GM18519 (cell line): Measurements from ENCODE around the gene TMEM164.

ENCODE experiments used
- ATAC-seq: cut with Tn5 transposase; IDR thresholded peaks from one replicate; pipeline ENCODE4 v1.9.1; 2021; ENCODE audit warnings: mild to moderate bottlenecking, moderate library complexity; ENCODE audit not compliant: unreplicated experiment, low FRiP score

The TMEM164 gene

DNA sequence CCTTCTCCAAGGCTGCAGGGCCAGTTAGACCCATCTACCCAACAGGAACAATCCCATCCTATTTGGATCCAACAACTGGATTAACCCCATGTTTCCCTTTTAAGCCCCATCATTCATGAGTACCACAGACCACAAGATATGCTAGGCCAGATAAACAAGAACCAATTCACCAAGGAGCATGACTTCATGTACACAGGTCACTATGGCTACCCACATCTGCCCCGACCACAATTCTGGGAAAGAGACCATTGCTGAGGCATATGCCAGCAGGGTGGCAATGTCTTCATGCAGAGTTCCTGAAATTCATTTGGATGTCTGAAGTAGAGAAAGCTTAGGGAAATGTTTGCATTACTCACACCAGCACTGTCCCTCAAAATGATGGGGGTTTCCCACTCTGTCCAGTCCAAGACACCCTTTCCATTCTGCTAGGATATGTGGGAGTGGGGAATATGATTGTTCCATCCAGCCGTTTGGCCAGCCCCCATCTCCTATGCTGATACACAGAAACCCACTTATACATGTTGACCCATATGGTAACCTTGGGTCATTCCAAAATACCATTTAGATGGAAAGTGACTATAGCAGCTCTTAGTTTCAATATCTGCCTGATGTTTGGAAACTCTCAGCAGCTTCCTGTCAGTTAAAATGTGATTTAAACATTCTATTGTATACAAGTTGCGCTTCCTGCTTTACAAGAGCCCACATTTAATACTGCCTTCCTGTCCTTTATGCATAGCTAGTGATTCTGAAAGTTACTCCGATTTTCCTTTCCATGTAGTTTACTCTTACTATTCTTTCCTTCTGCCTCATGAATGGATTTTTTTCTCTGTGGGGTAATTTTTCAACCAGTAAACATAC, 186.0 kb downstream of the TMEM164 start:
- ATAC-seq, result no peak

DNA sequence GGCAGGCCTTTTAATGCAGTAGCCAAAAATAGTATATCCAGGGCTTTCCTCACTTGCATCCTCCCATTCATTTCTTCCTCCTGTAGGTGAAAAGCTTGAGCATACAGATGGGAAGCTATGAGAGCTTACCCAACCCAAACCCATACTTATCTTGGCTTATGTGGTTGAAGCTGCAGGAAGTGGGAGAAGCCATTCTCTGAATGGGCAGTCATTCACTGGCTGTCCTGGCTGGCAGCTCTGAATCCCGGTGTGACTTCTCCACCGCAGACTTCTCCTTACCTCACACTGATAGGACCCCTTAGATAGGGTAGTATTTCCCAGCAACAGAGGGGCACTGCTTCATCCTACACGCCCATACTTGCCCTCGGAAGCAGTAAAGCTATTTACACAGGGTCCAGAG, 189.6 kb downstream of the TMEM164 start:
- ATAC-seq, result no peak

DNA sequence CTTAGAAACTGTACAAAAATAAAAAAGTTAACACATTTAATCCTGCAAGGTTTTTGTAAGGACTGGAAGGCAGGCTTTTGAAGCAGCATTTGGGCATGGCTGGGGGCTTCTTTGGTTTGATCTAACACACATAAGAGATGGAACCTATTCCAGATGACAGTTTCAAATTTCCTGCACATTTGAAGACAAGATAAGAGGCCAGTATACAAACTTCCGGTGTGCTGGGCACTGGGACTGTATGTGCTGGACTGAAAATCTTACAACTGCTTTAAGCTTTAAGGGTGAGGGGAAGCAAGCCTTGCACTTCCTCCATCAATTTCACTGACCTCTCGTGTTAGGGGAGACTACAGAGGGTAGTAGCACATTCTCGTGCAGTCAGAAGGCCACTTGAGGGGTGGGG, 192.1 kb downstream of the TMEM164 start:
- no peak for ATAC-seq

DNA sequence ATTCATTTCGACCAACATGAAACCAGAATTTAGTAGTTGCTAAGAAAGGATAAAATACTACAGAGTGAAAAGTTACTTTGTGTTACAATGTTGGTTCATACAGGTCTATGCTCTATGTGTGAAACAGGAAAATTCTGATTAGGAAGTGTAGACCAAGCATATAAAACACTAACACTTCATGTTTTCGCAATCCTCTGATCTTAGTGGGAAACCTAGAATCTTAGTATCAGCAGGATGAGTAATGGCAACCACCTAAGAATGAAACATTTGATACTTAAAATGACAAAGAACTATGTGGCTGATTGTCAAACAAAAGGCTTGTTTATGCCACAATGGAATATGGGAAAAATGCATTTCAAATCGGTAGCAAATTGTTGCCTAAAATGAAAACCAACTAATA, 198.9 kb downstream of the TMEM164 start:
- ATAC-seq, result no peak

DNA sequence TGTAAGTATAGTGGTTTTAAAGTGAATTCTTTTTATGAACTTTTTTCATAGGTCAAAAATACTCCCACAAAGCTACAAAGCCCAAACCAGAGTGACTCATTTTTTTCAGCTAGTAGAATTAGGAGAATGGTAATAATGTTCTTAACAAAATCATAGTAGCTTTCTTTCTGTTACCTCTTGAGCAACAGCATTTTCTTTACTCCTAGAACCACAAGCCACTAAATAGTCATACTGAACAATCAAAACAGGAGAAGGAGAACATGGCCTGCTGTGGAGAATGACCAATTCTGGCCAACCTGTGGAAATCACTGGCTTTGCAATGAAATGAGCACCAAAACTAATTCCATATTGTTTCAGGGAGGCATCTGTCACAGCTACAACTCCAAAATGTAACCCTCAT, 202.1 kb downstream of the TMEM164 start:
- no peak for ATAC-seq

DNA sequence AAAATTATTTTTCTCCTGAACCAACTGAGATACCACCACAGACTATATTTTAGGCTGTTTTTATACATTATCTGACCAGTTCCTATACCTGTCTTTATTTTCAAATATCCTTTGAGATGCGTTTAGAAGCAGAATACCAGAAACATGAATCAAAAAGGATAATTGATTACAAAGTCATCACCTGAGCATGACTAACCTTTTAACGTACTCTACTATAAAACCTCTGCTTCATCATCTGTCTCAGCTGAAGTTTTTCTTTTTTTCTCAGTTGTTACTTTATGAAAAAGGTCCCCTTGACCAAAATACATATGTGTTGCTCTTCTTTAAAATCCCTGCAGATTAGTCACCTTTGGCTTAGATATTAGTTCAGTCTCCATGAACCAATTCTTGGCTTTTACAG, 205.2 kb downstream of the TMEM164 start:
- no peak for ATAC-seq

DNA sequence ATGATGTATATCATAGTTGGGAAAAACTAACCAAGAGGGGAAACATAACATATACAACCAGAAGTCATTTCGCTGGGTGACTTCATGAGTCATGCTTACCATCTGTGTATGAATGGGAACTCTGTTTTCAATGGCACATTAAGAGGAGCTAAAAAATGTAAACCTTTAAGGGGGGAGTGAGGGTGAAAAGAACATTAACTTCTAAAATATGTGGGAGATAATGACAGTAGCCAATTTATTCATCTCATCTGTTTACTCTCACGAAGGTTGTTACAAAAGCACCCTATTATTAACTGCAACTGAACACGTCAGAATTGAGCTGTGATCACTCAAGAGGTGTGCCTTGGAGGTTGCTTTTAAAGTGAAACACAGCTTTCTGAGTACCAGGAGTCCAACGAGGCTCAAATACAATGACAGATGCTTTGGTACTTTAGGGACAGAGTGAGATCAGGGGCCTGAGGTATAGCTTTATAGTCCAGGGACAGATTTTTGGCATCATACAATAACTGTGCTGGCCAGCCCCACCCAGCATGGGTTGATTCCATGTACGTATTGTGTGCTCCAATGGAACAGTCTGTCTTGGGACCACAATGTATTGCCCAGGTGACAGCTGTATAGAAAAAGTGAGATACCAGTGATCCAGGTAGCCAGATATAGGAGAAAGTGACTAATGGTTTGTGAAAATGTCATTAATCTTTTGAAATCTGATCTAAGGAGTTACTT, 207.7 kb downstream of the TMEM164 start:
- ATAC-seq, result no peak

DNA sequence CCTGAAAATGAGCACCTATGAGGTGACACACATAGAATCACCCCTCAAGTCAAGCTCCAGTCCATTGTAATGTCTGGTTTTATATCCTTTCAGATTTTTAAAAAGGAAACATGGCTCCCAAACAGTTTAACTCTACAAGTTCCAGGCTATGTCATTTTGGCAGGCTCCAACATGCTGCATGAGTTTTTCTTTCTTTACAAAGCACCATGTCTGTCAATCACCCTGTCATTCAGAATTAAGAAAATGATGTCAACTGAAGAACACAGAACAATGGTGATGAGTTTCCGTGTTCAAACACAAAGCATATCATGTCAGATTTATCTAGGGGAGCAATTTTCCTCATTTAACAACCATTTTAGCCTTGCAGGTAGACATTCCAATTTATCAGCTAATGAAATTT, 208.4 kb downstream of the TMEM164 start:
- no peak for ATAC-seq

DNA sequence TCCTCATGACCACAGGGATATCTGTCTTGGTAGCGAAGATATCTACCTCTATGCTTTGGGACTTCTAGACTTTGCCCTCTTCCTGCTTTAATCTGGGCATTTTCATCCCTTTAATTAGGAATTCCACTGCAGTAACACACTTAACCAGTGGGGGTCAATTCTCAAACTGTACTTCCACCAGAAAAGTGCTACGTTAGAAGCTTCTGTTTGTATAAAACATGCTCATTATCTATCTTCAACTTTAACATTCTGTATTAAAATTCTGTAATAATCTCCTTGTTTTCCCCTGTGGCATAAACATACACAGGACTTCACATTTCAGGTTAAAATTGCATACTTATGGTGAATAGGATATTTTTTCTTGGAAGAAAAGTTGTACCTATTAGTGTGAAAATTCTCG, 209.4 kb downstream of the TMEM164 start:
- ATAC-seq, result no peak

DNA sequence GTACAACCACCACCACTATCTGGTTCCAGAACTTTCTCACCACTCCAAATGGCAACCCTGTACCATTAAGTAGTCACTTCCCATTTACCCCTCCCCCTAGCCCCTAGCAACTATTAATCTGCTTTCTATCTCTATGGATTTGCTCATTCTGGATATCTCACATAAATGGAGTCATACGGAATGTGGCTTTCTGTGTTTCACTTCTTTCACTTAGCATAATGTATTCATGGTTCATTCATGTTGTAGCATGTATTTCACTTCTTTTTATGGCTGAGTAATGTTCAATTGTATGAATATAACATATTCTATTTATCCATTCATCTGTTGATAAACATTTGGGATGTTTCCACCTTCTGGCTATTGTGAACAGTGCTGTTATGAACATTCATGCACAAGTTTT, 210.3 kb downstream of the TMEM164 start:
- ATAC-seq, result no peak

DNA sequence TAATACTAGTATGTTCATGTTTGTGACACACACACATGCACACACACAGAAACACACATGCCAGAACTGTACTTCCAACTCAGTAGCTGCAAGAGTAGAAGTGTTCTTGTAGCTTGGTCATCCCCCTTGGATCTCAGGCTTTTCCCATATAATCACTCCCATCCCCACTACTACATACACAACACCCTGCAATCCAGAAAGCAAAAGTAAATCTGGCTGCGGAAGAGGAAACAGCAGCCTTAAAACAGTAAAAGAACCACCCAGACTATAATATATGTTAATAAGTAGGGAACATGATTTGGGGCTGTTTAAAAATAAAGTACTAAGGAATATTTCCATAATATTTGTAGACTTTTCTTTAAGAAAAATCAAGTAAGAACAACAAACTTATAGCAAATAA, 211.8 kb downstream of the TMEM164 start:
- no peak for ATAC-seq

DNA sequence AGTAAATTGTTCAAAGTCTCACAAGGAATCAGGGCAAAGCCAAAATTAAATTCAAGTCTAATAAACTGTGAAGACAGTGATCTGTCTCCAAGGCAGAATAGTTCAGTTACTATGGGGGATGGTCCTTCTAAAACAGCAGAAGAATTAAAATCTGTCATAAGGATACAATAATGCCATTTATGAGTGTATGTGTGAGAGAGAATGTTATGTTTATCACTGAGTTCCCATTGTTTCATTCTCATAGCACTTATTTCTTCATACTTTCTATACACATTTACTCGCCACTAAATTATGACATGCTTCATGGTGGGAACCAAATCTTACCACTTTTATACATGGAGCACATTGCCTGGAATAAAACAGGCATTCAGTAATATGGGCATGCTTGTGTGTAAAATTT, 212.5 kb downstream of the TMEM164 start:
- no peak for ATAC-seq

DNA sequence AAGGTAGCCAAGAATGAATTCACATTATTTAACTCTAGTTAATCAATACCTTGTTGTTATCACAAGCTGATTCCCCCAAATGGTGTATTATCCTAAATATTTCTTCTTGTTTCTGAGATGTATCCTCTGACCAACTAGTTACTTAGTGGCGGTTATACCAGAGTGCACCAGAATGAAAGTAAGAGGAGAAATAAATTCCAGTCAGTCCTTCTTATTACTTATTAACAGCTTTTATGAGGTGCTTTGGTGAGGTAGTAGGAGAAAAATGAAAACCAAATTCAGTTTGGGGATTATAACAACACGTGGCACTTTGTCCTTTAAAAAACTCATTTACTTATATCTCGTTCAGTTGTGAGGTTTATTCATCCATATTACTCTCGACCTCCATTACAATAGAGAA, 213.1 kb downstream of the TMEM164 start:
- ATAC-seq, result no peak

DNA sequence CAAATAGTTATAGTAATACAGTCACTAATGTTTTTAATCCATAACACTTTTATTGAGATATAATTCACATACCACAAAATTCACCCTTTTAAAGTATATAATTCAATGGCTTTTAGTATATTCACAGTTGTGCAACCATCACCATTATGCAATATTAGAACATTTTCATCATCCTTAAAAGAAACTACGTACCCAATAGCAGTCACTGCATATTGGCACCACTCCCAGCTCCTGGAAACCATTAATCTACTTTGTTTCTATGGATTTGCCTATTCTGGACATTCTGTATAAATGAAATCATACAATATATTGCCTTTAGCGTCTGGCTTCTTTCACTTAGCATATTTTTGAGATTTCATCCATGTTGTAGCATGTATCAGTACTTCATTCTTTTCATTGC, 215.7 kb downstream of the TMEM164 start:
- ATAC-seq, result no peak

DNA sequence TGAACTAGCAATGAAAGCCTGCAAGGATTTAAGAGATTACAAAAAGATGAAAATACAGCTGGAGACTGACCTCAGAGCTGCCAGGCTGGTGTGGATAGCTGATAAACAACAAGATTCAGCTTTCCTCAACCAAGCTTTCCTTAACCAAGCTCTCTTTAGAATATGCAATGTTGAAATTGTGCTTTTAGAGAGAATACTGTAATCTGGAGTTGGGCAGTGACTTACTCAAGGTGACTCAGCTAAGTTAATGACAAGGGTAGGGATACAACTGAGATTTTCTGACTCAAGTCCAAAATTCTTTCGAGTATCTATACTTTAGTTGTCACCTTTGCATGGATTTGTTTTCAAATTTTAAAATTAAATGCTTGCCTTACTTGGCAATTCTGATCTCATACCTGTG, 217.0 kb downstream of the TMEM164 start:
- ATAC-seq, result no peak

DNA sequence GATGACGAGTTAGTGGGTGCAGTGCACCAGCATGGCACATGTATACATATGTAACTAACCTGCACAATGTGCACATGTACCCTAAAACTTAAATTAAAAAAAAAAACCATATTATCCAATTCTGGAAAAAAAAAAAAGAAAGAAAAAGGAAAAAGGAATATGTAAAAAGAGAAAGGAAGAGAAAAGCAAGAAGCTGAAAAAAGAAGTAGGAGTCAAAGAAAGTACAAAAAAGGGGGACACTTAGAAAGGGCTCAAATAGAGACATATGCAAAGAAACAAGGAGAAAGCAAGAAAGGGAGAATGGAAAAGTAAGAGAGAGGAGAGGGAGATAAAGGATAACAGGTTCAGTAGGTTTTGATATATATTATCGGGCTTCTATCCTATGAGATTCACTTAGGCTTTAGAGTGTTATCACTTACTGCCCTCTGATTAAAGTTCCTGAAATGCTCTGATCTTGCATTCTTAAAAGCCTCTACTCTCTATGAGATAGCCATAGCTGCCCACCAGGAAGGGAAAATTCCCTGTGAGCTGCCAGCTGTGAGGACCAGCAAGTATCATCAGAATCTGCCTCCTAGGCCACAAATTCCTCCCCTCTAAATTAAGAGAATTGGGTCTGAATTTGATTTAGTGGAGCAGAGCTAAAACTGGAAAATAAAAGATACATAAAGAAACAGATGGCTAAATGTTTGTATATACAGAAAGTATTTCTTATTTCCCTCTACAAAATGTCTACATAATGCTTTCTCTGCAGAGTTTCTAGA, 219.8 kb downstream of the TMEM164 start:
- ATAC-seq, result no peak

DNA sequence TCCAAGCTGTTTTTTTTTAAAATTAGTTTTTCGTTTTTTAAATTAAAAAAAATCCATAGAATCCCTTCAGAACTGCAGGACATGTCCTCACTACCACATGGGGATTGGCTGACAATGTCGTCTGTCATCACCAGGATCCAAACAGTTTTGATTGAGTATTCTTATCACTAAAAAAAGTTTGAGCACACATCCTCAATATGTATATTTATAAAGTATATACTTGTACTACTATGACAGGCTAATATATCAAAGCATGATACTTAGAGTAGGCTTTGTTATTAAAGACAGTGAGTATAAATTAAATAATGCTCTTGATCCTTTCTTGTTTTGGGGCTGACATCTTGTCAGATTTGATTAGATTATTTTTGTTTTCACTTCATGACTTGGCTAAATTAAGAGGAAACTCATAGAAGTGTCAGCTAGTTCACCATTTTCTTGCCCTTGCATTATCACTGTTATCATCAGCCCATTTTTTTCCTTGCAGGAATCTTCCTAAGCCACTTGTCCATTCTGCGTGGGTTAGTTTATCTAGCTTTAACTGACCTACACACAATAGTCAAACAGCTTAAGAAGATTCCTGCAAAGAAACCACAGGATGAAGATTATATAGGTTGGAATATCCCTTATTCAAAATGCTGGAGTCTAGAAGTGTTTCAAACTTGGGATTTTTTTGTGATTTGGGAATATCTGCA, 222.2 kb downstream of the TMEM164 start:
- no peak for ATAC-seq

DNA sequence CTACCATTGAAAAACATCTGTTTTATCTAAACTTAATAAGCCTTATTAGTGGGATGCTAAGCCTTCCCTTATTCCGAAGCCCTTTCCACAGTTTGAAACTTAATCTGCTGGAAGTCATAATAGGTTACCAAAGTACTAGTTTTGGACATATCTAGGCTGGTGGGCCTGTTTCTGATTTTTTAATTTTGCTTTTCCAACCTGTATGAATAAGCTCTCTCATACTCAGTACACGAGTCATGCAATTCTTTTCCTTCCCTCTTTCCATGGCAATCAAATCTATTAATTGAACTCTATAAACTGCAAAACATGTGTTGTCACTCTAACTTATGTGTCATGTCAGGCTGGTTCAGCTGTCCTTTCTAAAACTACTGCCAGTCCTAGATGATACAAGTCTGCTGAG, 224.0 kb downstream of the TMEM164 start:
- no peak for ATAC-seq
